Effector memory CD4-positive, alpha-beta T cell (primary cell): Measurements from ENCODE around the gene MMP12.

Source experiments
- DNase-seq, 3 donors: peaks; one replicate each; pipeline ENCODE4 v3.0.0-alpha.2; 2020
- H3K27ac ChIP-seq: 2 replicates; pipeline ENCODE4 v1.7.0; 2013; ENCODE audit warnings: mild to moderate bottlenecking, low read length, moderate library complexity; ENCODE audit not compliant: insufficient read depth, poor library complexity, severe bottlenecking
- H3K27me3 ChIP-seq: replicated peaks from 2 replicates; pipeline ENCODE4 v1.7.0; 2013; ENCODE audit warnings: mild to moderate bottlenecking, low read length; ENCODE audit not compliant: insufficient read depth, control insufficient read depth, poor library complexity, severe bottlenecking
- H3K36me3 ChIP-seq: 2 replicates; pipeline ENCODE4 v1.7.0; 2013; ENCODE audit warnings: mild to moderate bottlenecking, low read length, moderate library complexity; ENCODE audit not compliant: control insufficient read depth, insufficient read depth
- H3K4me1 ChIP-seq: 2 replicates; pipeline ENCODE4 v1.7.0; 2013; ENCODE audit warnings: low read length, mild to moderate bottlenecking; ENCODE audit not compliant: control insufficient read depth, insufficient read depth, poor library complexity, severe bottlenecking
- H3K4me3 ChIP-seq: 2 replicates; pipeline ENCODE4 v1.7.0; 2013; ENCODE audit warnings: low read length, low read depth, mild to moderate bottlenecking; ENCODE audit not compliant: insufficient read depth, poor library complexity, severe bottlenecking
- H3K9me3 ChIP-seq: 2 replicates; pipeline ENCODE4 v1.7.0; 2013; ENCODE audit warnings: mild to moderate bottlenecking, low read length, moderate library complexity; ENCODE audit not compliant: control insufficient read depth

The MMP12 gene

GRCh38 chr11:102833731-102834130 is 41.1 kb downstream of the MMP12 start:
- DNase-seq = no peak
- Histone ChIP-seq H3K27me3 (no peaks in the 10 kb centered on the region), H3K9me3 (no peaks in the 10 kb centered on the region), H3K36me3 (no peaks in the 10 kb centered on the region), H3K4me1 (no peaks in the 10 kb centered on the region), H3K27ac (no peak overlapping the region), H3K4me3 (no peak overlapping the region)

GRCh38 chr11:102832612-102833011 is 42.2 kb downstream of the MMP12 start:
- Histone ChIP-seq H3K27ac (no peak overlapping the region), H3K9me3 (no peaks in the 10 kb centered on the region), H3K36me3 (no peaks in the 10 kb centered on the region), H3K27me3 (no peaks in the 10 kb centered on the region), H3K4me1 (no peaks in the 10 kb centered on the region), H3K4me3 (no peak overlapping the region)
- no peak for DNase-seq

DNA sequence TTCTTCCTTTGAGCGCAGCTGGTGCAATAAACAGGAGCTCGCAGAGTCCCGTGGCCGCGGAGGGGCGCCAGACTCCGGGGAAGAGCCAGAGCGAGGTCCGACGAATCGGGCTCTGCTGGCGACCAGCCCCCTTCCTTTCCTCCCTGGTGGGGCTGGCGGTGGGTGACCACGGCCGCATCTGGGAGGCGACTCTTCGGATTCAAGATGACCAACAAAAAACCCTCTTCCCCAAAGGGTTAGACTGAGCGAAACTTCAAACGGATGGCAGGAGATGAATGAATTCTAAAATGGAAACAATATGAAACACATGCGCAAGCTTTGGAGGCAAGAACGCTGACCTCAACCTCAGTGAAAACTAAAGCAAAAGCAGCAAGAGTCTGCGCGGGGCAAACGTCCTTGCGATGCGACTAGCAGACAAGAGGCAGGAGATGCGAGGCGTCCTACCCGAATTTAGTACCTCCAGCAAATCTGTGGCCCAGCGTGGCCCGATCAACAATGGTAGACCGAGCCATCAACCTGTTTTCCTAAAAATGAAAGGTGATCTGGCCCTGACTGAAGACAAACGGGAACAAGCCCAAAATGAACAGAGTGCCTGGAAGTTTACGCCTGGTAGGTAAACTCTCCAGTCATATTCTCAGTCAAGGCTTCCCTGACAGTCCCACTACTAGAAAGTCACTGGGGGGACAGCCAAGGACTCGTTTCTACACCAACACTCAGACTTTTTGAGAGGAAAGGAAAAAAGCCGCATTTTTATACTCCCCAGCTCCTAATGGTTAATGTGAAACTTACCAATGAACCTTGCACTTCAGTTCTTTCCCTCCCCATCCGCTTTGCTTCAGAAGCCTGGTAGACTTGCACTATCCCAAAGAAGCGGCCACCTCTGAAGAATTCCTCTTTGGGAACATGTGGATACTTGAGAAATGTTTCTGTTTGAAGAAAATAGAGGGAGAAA is 43.0 kb downstream of the MMP12 start:
- no peaks in the 10 kb centered on the region for H3K36me3 ChIP-seq
- no peak overlapping the region for H3K27ac ChIP-seq
- no peak overlapping the region for H3K4me3 ChIP-seq
- H3K9me3 ChIP-seq = no peaks in the 10 kb centered on the region
- no peaks in the 10 kb centered on the region for H3K4me1 ChIP-seq
- no peaks in the 10 kb centered on the region for H3K27me3 ChIP-seq
- no peak for DNase-seq

DNA sequence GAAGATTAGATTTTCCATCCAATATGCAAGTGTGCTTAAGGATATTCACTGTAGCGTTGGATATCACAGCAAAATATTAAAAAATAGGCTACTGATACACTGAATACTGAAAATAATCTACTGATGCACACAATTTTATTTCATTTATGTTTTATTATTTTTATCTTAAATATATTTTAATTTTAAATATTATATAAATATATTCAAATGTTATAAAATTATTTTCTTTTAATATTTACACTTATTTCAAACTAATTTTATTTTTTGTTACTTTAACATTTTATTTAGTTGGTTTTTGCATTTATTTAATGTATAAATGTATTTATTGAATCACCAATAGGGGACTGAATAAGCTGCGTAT is 43.7 kb downstream of the MMP12 start:
- Histone ChIP-seq H3K4me1 (no peaks in the 10 kb centered on the region), H3K27ac (no peak overlapping the region), H3K4me3 (no peak overlapping the region), H3K9me3 (no peaks in the 10 kb centered on the region), H3K36me3 (no peaks in the 10 kb centered on the region), H3K27me3 (no peaks in the 10 kb centered on the region)
- no peak for DNase-seq

- Histone ChIP-seq H3K4me1 (no peaks in the 10 kb centered on the region), H3K9me3 (no peaks in the 10 kb centered on the region), H3K36me3 (no peaks in the 10 kb centered on the region), H3K27ac (no peak overlapping the region), H3K4me3 (no peak overlapping the region), H3K27me3 (no peaks in the 10 kb centered on the region)
- DNase-seq = no peak
Observed at GRCh38 chr11:102830001-102830727, 44.6 kb downstream of the MMP12 start.

GRCh38 chr11:102829316-102830000 is 45.3 kb downstream of the MMP12 start:
- Histone ChIP-seq H3K4me1 (no peaks in the 10 kb centered on the region), H3K9me3 (no peaks in the 10 kb centered on the region), H3K27me3 (no peaks in the 10 kb centered on the region), H3K36me3 (no peaks in the 10 kb centered on the region), H3K4me3 (no peak overlapping the region), H3K27ac (no peak overlapping the region)
- DNase-seq = no peak

DNA sequence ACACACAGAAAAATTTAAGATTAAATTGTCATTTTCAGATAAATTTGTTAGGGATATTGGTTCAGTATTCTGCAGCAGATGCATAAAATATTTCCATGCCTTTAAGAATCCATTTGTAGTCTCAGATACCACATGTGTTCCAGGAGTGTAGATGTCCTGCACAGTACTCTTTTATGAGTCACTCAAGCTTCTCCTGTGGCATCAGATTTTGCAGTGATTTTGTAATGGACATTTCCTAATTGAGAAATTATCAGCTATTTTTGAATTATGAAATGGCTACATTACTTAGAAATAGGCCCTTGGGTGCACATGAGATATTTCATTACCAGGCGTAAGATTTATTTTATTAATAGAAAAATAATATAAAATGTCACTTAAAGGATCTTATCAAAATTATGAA is 50.2 kb downstream of the MMP12 start:
- Histone ChIP-seq H3K4me3 (no peak overlapping the region), H3K36me3 (no peaks in the 10 kb centered on the region), H3K27ac (no peak overlapping the region), H3K9me3 (no peaks in the 10 kb centered on the region), H3K4me1 (no peaks in the 10 kb centered on the region), H3K27me3 (no peaks in the 10 kb centered on the region)
- DNase-seq = no peak

- no peaks in the 10 kb centered on the region for H3K4me1 ChIP-seq
- H3K4me3 ChIP-seq = no peak overlapping the region
- no peak for DNase-seq
- H3K27me3 ChIP-seq = no peaks in the 10 kb centered on the region
- H3K36me3 ChIP-seq = no peaks in the 10 kb centered on the region
- H3K9me3 ChIP-seq = no peaks in the 10 kb centered on the region
- no peak overlapping the region for H3K27ac ChIP-seq
Observed at GRCh38 chr11:102819491-102819890, 55.3 kb downstream of the MMP12 start.

DNA sequence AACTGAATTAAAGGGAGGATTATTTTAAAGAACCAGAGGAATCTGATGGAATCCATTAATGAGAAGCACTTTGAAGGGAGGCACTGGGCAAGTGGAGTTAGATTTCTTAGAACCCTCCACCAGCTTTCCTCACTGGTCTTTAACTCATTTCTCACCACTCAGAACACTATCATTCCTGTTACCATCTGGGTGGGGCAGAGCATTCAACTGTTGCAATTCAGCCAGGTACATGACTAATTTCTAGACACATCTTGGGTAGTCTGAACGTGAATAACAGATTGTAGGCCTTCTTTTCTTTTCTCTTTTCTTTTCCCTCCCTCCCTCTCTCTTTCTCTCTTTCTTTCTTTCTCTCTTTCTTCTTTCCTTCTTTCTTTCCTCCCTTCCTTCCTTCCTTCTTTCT is 61.3 kb downstream of the MMP12 start:
- H3K27ac ChIP-seq = no peak overlapping the region
- H3K4me1 ChIP-seq = no peaks in the 10 kb centered on the region
- H3K36me3 ChIP-seq = no peaks in the 10 kb centered on the region
- H3K9me3 ChIP-seq = no peaks in the 10 kb centered on the region
- H3K4me3 ChIP-seq = no peak overlapping the region
- no peaks in the 10 kb centered on the region for H3K27me3 ChIP-seq
- no peak for DNase-seq
